ENCODE measurements around the gene ARHGAP21.

The ARHGAP21 gene

GRCh38 chr10:24703700-24704099, 20.0 kb downstream of the ARHGAP21 start:
- no CpG with 5 or more reads among the region's 5 CpGs for WGBS (ENCODE audit: extremely low coverage, insufficient coverage, low lambda C conversion rate)
- Histone ChIP-seq H3K79me1 (ENCODE audit: low read length) (peaks cover 23% of the 10 kb centered on the region), H3K56ac (ENCODE audit: low read length) (no peak overlapping the region), H3K4me1 (ENCODE audit: control insufficient read depth, low read depth, low read length) (no peaks in the 10 kb centered on the region), H2BK15ac (replicated peaks; ENCODE audit: low read depth) (no peak overlapping the region), H3K23ac (ENCODE audit: low read length) (no peak overlapping the region), H3K79me2 (ENCODE audit: control insufficient read depth, insufficient read depth, low read length) (peaks cover 17% of the 10 kb centered on the region), H2AK5ac (ENCODE audit: low read length) (no peak overlapping the region), H3K18ac (ENCODE audit: low read length) (no peak overlapping the region), H3K27ac (ENCODE audit: low read depth, low read length) (no peak overlapping the region), H3K4me2 (ENCODE audit: low read length) (no peak overlapping the region), H3K4me3 (ENCODE audit: low read length) (no peak overlapping the region), H3K9ac (ENCODE audit: low read length) (no peak overlapping the region), H4K5ac (ENCODE audit: low read length) (no peak overlapping the region), H4K8ac (ENCODE audit: low read depth, low read length) (no peak overlapping the region), H3K27me3 (ENCODE audit: insufficient read depth, low read length, poor library complexity) (no peaks in the 10 kb centered on the region), H2BK120ac (ENCODE audit: low read depth, low read length) (no peak overlapping the region), H2BK5ac (ENCODE audit: low read length) (no peak overlapping the region), H3K36me3 (ENCODE audit: control insufficient read depth, insufficient read depth, low read length) (no peaks in the 10 kb centered on the region), H3K4ac (ENCODE audit: low read depth, low read length) (no peak overlapping the region)
- no peak for DNase-seq

- no peaks in the 10 kb centered on the region for H3K36me3 ChIP-seq (ENCODE audit: control insufficient read depth, insufficient read depth, low read length)
- peaks cover 18% of the 10 kb centered on the region for H3K79me1 ChIP-seq (ENCODE audit: low read length)
- H3K4ac ChIP-seq (ENCODE audit: low read depth, low read length): no peak overlapping the region
- H3K4me3 ChIP-seq (ENCODE audit: low read length): no peak overlapping the region
- no peak overlapping the region for H2BK5ac ChIP-seq (ENCODE audit: low read length)
- H3K4me2 ChIP-seq (ENCODE audit: low read length): no peak overlapping the region
- H3K79me2 ChIP-seq (ENCODE audit: control insufficient read depth, insufficient read depth, low read length): peaks cover 13% of the 10 kb centered on the region
- no peak overlapping the region for H4K8ac ChIP-seq (ENCODE audit: low read depth, low read length)
- H2BK15ac ChIP-seq (replicated peaks; ENCODE audit: low read depth): no peak overlapping the region
- H3K56ac ChIP-seq (ENCODE audit: low read length): no peak overlapping the region
- H3K27me3 ChIP-seq (ENCODE audit: insufficient read depth, low read length, poor library complexity): no peaks in the 10 kb centered on the region
- H4K5ac ChIP-seq (ENCODE audit: low read length): no peak overlapping the region
- no peaks in the 10 kb centered on the region for H3K4me1 ChIP-seq (ENCODE audit: control insufficient read depth, low read depth, low read length)
- H3K27ac ChIP-seq (ENCODE audit: low read depth, low read length): no peak overlapping the region
- WGBS (ENCODE audit: extremely low coverage, insufficient coverage, low lambda C conversion rate): no CpG with 5 or more reads among the region's 3 CpGs
- no peak overlapping the region for H2BK120ac ChIP-seq (ENCODE audit: low read depth, low read length)
- H3K18ac ChIP-seq (ENCODE audit: low read length): no peak overlapping the region
- DNase-seq: no peak
- H3K9ac ChIP-seq (ENCODE audit: low read length): no peak overlapping the region
- H3K23ac ChIP-seq (ENCODE audit: low read length): no peak overlapping the region
- no peak overlapping the region for H2AK5ac ChIP-seq (ENCODE audit: low read length)
Measured at GRCh38 chr10:24701447-24701846, 22.2 kb downstream of the ARHGAP21 start.

GRCh38 chr10:24700948-24701347, 22.7 kb downstream of the ARHGAP21 start:
- Histone ChIP-seq H2BK120ac (ENCODE audit: low read depth, low read length) (no peak overlapping the region), H3K27ac (ENCODE audit: low read depth, low read length) (no peak overlapping the region), H3K4me2 (ENCODE audit: low read length) (no peak overlapping the region), H3K4me3 (ENCODE audit: low read length) (no peak overlapping the region), H3K4ac (ENCODE audit: low read depth, low read length) (no peak overlapping the region), H3K18ac (ENCODE audit: low read length) (no peak overlapping the region), H3K79me1 (ENCODE audit: low read length) (peaks cover 18% of the 10 kb centered on the region), H4K5ac (ENCODE audit: low read length) (no peak overlapping the region), H3K27me3 (ENCODE audit: insufficient read depth, low read length, poor library complexity) (no peaks in the 10 kb centered on the region), H3K56ac (ENCODE audit: low read length) (no peak overlapping the region), H3K9ac (ENCODE audit: low read length) (no peak overlapping the region), H3K4me1 (ENCODE audit: control insufficient read depth, low read depth, low read length) (no peaks in the 10 kb centered on the region), H3K23ac (ENCODE audit: low read length) (no peak overlapping the region), H3K79me2 (ENCODE audit: control insufficient read depth, insufficient read depth, low read length) (peaks cover 12% of the 10 kb centered on the region), H4K8ac (ENCODE audit: low read depth, low read length) (no peak overlapping the region), H3K36me3 (ENCODE audit: control insufficient read depth, insufficient read depth, low read length) (no peaks in the 10 kb centered on the region), H2BK5ac (ENCODE audit: low read length) (no peak overlapping the region), H2BK15ac (replicated peaks; ENCODE audit: low read depth) (no peak overlapping the region), H2AK5ac (ENCODE audit: low read length) (no peak overlapping the region)
- WGBS (ENCODE audit: extremely low coverage, insufficient coverage, low lambda C conversion rate): no CpG with 5 or more reads among the region's 6 CpGs
- DNase-seq: no peak

GRCh38 chr10:24698270-24698669, 25.4 kb downstream of the ARHGAP21 start:
- Histone ChIP-seq H4K5ac (ENCODE audit: low read length) (no peak overlapping the region), H4K8ac (ENCODE audit: low read depth, low read length) (no peak overlapping the region), H3K4me3 (ENCODE audit: low read length) (no peak overlapping the region), H2BK120ac (ENCODE audit: low read depth, low read length) (no peak overlapping the region), H3K36me3 (ENCODE audit: control insufficient read depth, insufficient read depth, low read length) (no peaks in the 10 kb centered on the region), H3K27ac (ENCODE audit: low read depth, low read length) (no peak overlapping the region), H3K18ac (ENCODE audit: low read length) (no peak overlapping the region), H3K23ac (ENCODE audit: low read length) (no peak overlapping the region), H3K27me3 (ENCODE audit: insufficient read depth, low read length, poor library complexity) (no peaks in the 10 kb centered on the region), H3K4me2 (ENCODE audit: low read length) (no peak overlapping the region), H2BK15ac (replicated peaks; ENCODE audit: low read depth) (no peak overlapping the region), H3K9ac (ENCODE audit: low read length) (no peak overlapping the region), H3K79me2 (ENCODE audit: control insufficient read depth, insufficient read depth, low read length) (peaks cover 13% of the 10 kb centered on the region), H2AK5ac (ENCODE audit: low read length) (no peak overlapping the region), H3K79me1 (ENCODE audit: low read length) (peaks cover 18% of the 10 kb centered on the region), H3K4ac (ENCODE audit: low read depth, low read length) (no peak overlapping the region), H2BK5ac (ENCODE audit: low read length) (no peak overlapping the region), H3K4me1 (ENCODE audit: control insufficient read depth, low read depth, low read length) (no peaks in the 10 kb centered on the region), H3K56ac (ENCODE audit: low read length) (no peak overlapping the region)
- DNase-seq: no peak
- no CpG with 5 or more reads among the region's 3 CpGs for WGBS (ENCODE audit: extremely low coverage, insufficient coverage, low lambda C conversion rate)

- peaks cover 13% of the 10 kb centered on the region for H3K79me2 ChIP-seq (ENCODE audit: control insufficient read depth, insufficient read depth, low read length)
- peaks cover 18% of the 10 kb centered on the region for H3K79me1 ChIP-seq (ENCODE audit: low read length)
- no CpG with 5 or more reads among the region's 2 CpGs for WGBS (ENCODE audit: extremely low coverage, insufficient coverage, low lambda C conversion rate)
- no peak overlapping the region for H3K56ac ChIP-seq (ENCODE audit: low read length)
- H2BK5ac ChIP-seq (ENCODE audit: low read length): no peak overlapping the region
- H3K4me3 ChIP-seq (ENCODE audit: low read length): no peak overlapping the region
- no peaks in the 10 kb centered on the region for H3K4me1 ChIP-seq (ENCODE audit: control insufficient read depth, low read depth, low read length)
- H3K36me3 ChIP-seq (ENCODE audit: control insufficient read depth, insufficient read depth, low read length): no peaks in the 10 kb centered on the region
- H2AK5ac ChIP-seq (ENCODE audit: low read length): no peak overlapping the region
- no peak overlapping the region for H3K4ac ChIP-seq (ENCODE audit: low read depth, low read length)
- DNase-seq: no peak
- H2BK15ac ChIP-seq (replicated peaks; ENCODE audit: low read depth): no peak overlapping the region
- no peak overlapping the region for H3K27ac ChIP-seq (ENCODE audit: low read depth, low read length)
- H3K4me2 ChIP-seq (ENCODE audit: low read length): no peak overlapping the region
- H4K8ac ChIP-seq (ENCODE audit: low read depth, low read length): no peak overlapping the region
- H2BK120ac ChIP-seq (ENCODE audit: low read depth, low read length): no peak overlapping the region
- no peak overlapping the region for H3K23ac ChIP-seq (ENCODE audit: low read length)
- H4K5ac ChIP-seq (ENCODE audit: low read length): no peak overlapping the region
- H3K18ac ChIP-seq (ENCODE audit: low read length): no peak overlapping the region
- H3K27me3 ChIP-seq (ENCODE audit: insufficient read depth, low read length, poor library complexity): no peaks in the 10 kb centered on the region
- H3K9ac ChIP-seq (ENCODE audit: low read length): no peak overlapping the region
Measured at GRCh38 chr10:24697080-24697479, 26.6 kb downstream of the ARHGAP21 start.

- Histone ChIP-seq H3K27ac (ENCODE audit: low read depth, low read length) (no peak overlapping the region), H3K4ac (ENCODE audit: low read depth, low read length) (no peak overlapping the region), H3K56ac (ENCODE audit: low read length) (no peak overlapping the region), H4K8ac (ENCODE audit: low read depth, low read length) (no peak overlapping the region), H3K4me3 (ENCODE audit: low read length) (no peak overlapping the region), H3K9ac (ENCODE audit: low read length) (no peak overlapping the region), H3K4me2 (ENCODE audit: low read length) (no peak overlapping the region), H2BK15ac (replicated peaks; ENCODE audit: low read depth) (no peak overlapping the region), H2BK120ac (ENCODE audit: low read depth, low read length) (no peak overlapping the region), H3K23ac (ENCODE audit: low read length) (no peak overlapping the region), H2BK5ac (ENCODE audit: low read length) (no peak overlapping the region), H3K79me2 (ENCODE audit: control insufficient read depth, insufficient read depth, low read length) (peaks cover 15% of the 10 kb centered on the region), H3K27me3 (ENCODE audit: insufficient read depth, low read length, poor library complexity) (no peaks in the 10 kb centered on the region), H3K4me1 (ENCODE audit: control insufficient read depth, low read depth, low read length) (no peaks in the 10 kb centered on the region), H3K18ac (ENCODE audit: low read length) (no peak overlapping the region), H4K5ac (ENCODE audit: low read length) (no peak overlapping the region), H2AK5ac (ENCODE audit: low read length) (no peak overlapping the region), H3K36me3 (ENCODE audit: control insufficient read depth, insufficient read depth, low read length) (no peaks in the 10 kb centered on the region), H3K79me1 (ENCODE audit: low read length) (peaks cover 16% of the 10 kb centered on the region)
- no peak for DNase-seq
- no CpG with 5 or more reads among the region's 3 CpGs for WGBS (ENCODE audit: extremely low coverage, insufficient coverage, low lambda C conversion rate)
Measured at GRCh38 chr10:24695452-24695851, 28.2 kb downstream of the ARHGAP21 start.

Measured in mesendoderm (in vitro differentiated cells).